Ectodermal cell (in vitro differentiated cells): ENCODE data around the gene ACSF3.
"Not testable (repeated sequence)": the region's sequence is repeated elsewhere in the genome, so short reads cannot be mapped to it uniquely, and the experiment has no call there.

Experiments used
- H3K27ac ChIP-seq: 2 replicates; pipeline ENCODE4 v1.7.0; 2013; ENCODE audit warnings: mild to moderate bottlenecking, low read depth, low read length; ENCODE audit not compliant: insufficient read depth, poor library complexity, severe bottlenecking
- H3K27me3 ChIP-seq: 2 replicates; pipeline ENCODE4 v1.7.0; 2013; ENCODE audit warnings: mild to moderate bottlenecking, low read length; ENCODE audit not compliant: insufficient read depth, control insufficient read depth, poor library complexity, severe bottlenecking
- H3K36me3 ChIP-seq: one replicate; pipeline ENCODE4 v1.7.0; 2013; ENCODE audit warnings: low read length; ENCODE audit not compliant: control insufficient read depth, insufficient read depth
- H3K4me1 ChIP-seq: one replicate; pipeline ENCODE4 v1.7.0; 2013; ENCODE audit warnings: low read length; ENCODE audit not compliant: control insufficient read depth, insufficient read depth
- H3K4me3 ChIP-seq: 2 replicates; pipeline ENCODE4 v1.7.0; 2013; ENCODE audit warnings: low read depth, low read length, control low read depth; ENCODE audit not compliant: insufficient read depth
- H3K9me3 ChIP-seq: 2 replicates; pipeline ENCODE4 v1.7.0; 2013; ENCODE audit warnings: mild to moderate bottlenecking, low read length, moderate library complexity; ENCODE audit not compliant: control insufficient read depth
- WGBS, 2 experiments: methylation state at CpG; one replicate each; pipeline ENCODE4 v1.1.7; 2013; ENCODE audit warnings: missing lambda C conversion rate in 2 of 2; 5-methylcytosine and 5-hydroxymethylcytosine counted together

Gene ACSF3

GRCh38 chr16:89073346-89074071 lies 20.1 kb upstream of the ACSF3 start:
- H3K27me3 ChIP-seq = no peaks in the 10 kb centered on the region
- no peaks in the 10 kb centered on the region for H3K9me3 ChIP-seq
- WGBS, 2 experiments = 92 to 94% methylated on average over 34 of the region's 34 CpGs
- H3K27ac ChIP-seq = no peak overlapping the region
- no peak overlapping the region for H3K4me3 ChIP-seq
- no peaks in the 10 kb centered on the region for H3K36me3 ChIP-seq
- H3K4me1 ChIP-seq = no peaks in the 10 kb centered on the region

GRCh38 chr16:89074072-89074674 lies 19.5 kb upstream of the ACSF3 start:
- H3K36me3 ChIP-seq, H3K27ac ChIP-seq, H3K9me3 ChIP-seq, H3K27me3 ChIP-seq, H3K4me3 ChIP-seq, H3K4me1 ChIP-seq: not testable (repeated sequence)
- WGBS, 2 experiments = 94% methylated on average over 35 of the region's 35 CpGs

- H3K4me3 ChIP-seq = no peak overlapping the region
- H3K36me3 ChIP-seq = no peaks in the 10 kb centered on the region
- WGBS, 2 experiments = 94 to 95% methylated on average over 37 of the region's 37 CpGs
- H3K9me3 ChIP-seq = no peaks in the 10 kb centered on the region
- H3K27ac ChIP-seq = no peak overlapping the region
- H3K4me1 ChIP-seq = no peaks in the 10 kb centered on the region
- no peaks in the 10 kb centered on the region for H3K27me3 ChIP-seq
Observed at GRCh38 chr16:89074803-89075688, 18.6 kb upstream of the ACSF3 start.

GRCh38 chr16:89076159-89076558 lies 17.5 kb upstream of the ACSF3 start:
- Histone ChIP-seq H3K36me3 (no peaks in the 10 kb centered on the region), H3K4me1 (no peaks in the 10 kb centered on the region), H3K27ac (no peak overlapping the region), H3K27me3 (no peaks in the 10 kb centered on the region), H3K4me3 (no peak overlapping the region), H3K9me3 (no peaks in the 10 kb centered on the region)
- 92 to 93% methylated on average over 14 of the region's 14 CpGs for WGBS, 2 experiments

GRCh38 chr16:89077076-89077475 lies 16.6 kb upstream of the ACSF3 start:
- Histone ChIP-seq H3K36me3 (no peaks in the 10 kb centered on the region), H3K27me3 (no peaks in the 10 kb centered on the region), H3K9me3 (no peaks in the 10 kb centered on the region), H3K4me3 (no peak overlapping the region), H3K27ac (no peak overlapping the region), H3K4me1 (no peaks in the 10 kb centered on the region)
- WGBS, 2 experiments = 81 to 82% methylated on average over 16 of the region's 16 CpGs

GRCh38 chr16:89078172-89078571 lies 15.5 kb upstream of the ACSF3 start:
- no peaks in the 10 kb centered on the region for H3K4me1 ChIP-seq
- no peak overlapping the region for H3K27ac ChIP-seq
- WGBS, 2 experiments = 88 to 90% methylated on average over 8 of the region's 8 CpGs
- no peaks in the 10 kb centered on the region for H3K27me3 ChIP-seq
- no peaks in the 10 kb centered on the region for H3K36me3 ChIP-seq
- no peak overlapping the region for H3K4me3 ChIP-seq
- no peaks in the 10 kb centered on the region for H3K9me3 ChIP-seq

- H3K4me3 ChIP-seq = no peak overlapping the region
- no peaks in the 10 kb centered on the region for H3K4me1 ChIP-seq
- no peaks in the 10 kb centered on the region for H3K36me3 ChIP-seq
- no peaks in the 10 kb centered on the region for H3K27me3 ChIP-seq
- 88 to 91% methylated on average over 19 of the region's 19 CpGs for WGBS, 2 experiments
- H3K9me3 ChIP-seq = no peaks in the 10 kb centered on the region
- H3K27ac ChIP-seq = no peak overlapping the region
Observed at GRCh38 chr16:89079434-89079980, 14.1 kb upstream of the ACSF3 start.

GRCh38 chr16:89080196-89080853 lies 13.3 kb upstream of the ACSF3 start:
- H3K4me1 ChIP-seq = no peaks in the 10 kb centered on the region
- H3K27ac ChIP-seq = no peak overlapping the region
- H3K27me3 ChIP-seq = no peaks in the 10 kb centered on the region
- WGBS, 2 experiments = 94% methylated on average over 33 of the region's 33 CpGs
- H3K4me3 ChIP-seq = no peak overlapping the region
- H3K9me3 ChIP-seq = no peaks in the 10 kb centered on the region
- H3K36me3 ChIP-seq = no peaks in the 10 kb centered on the region

GRCh38 chr16:89081556-89081955 lies 12.1 kb upstream of the ACSF3 start:
- no peaks in the 10 kb centered on the region for H3K27me3 ChIP-seq
- H3K4me1 ChIP-seq = no peaks in the 10 kb centered on the region
- 89 to 91% methylated on average over 13 of the region's 13 CpGs for WGBS, 2 experiments
- H3K27ac ChIP-seq = no peak overlapping the region
- no peaks in the 10 kb centered on the region for H3K36me3 ChIP-seq
- H3K4me3 ChIP-seq = no peak overlapping the region
- H3K9me3 ChIP-seq = no peaks in the 10 kb centered on the region
